Hippocampal formation (tissue), 2 donors: ENCODE data around the gene BNIP3.

Source experiments
- DNase-seq, 2 donors: peaks; one replicate each; lab custom pipeline; 2025; lab: John Stamatoyannopoulos, UW

The BNIP3 gene

GRCh38 chr10:131981429-131982184, at the start of gene BNIP3:
Gene BNIP3 (minus strand): TSS chr10:131981923. CDS start chr10:131981806, 117 bp downstream.
- DNase-seq: peak; percentile 65 to 88

- DNase-seq: no peak
These were observed 49.3 kb upstream of the BNIP3 start for GRCh38 chr10:132030898-132031463.

GRCh38 chr10:132028706-132029105, 47.0 kb upstream of the BNIP3 start:
- no peak for DNase-seq

GRCh38 chr10:132027423-132027983, 45.8 kb upstream of the BNIP3 start:
- no peak for DNase-seq

GRCh38 chr10:132023092-132023811, 41.5 kb upstream of the BNIP3 start:
- peak; percentile 41 to 74 for DNase-seq

GRCh38 chr10:132022241-132022640, 40.5 kb upstream of the BNIP3 start:
- DNase-seq: no peak

GRCh38 chr10:132021504-132022143, 39.9 kb upstream of the BNIP3 start:
- DNase-seq: no peak

GRCh38 chr10:132021046-132021445, 39.3 kb upstream of the BNIP3 start:
- no peak for DNase-seq

- no peak for DNase-seq
These were observed 38.7 kb upstream of the BNIP3 start for GRCh38 chr10:132020456-132020855.

- DNase-seq: no peak
These were observed 37.6 kb upstream of the BNIP3 start for GRCh38 chr10:132019366-132019765.

- DNase-seq: no peak
These were observed 36.7 kb upstream of the BNIP3 start for GRCh38 chr10:132018446-132018845.

GRCh38 chr10:132016514-132016913, 34.8 kb upstream of the BNIP3 start:
- DNase-seq: no peak

GRCh38 chr10:132011445-132011844, 29.7 kb upstream of the BNIP3 start:
- DNase-seq: no peak

GRCh38 chr10:132011024-132011423, 29.3 kb upstream of the BNIP3 start:
- no peak for DNase-seq

- DNase-seq: no peak
These were observed 28.8 kb upstream of the BNIP3 start for GRCh38 chr10:132010483-132010882.

- no peak for DNase-seq
These were observed 27.9 kb upstream of the BNIP3 start for GRCh38 chr10:132009575-132009974.

GRCh38 chr10:132007681-132008080, 26.0 kb upstream of the BNIP3 start:
- no peak for DNase-seq

GRCh38 chr10:132006966-132007365, 25.2 kb upstream of the BNIP3 start:
- DNase-seq: no peak

- DNase-seq: no peak
These were observed 23.4 kb upstream of the BNIP3 start for GRCh38 chr10:132005147-132005546.

- no peak for DNase-seq
These were observed 22.3 kb upstream of the BNIP3 start for GRCh38 chr10:132004052-132004451.

GRCh38 chr10:132003282-132003924, 21.7 kb upstream of the BNIP3 start:
- DNase-seq: no peak

- no peak for DNase-seq
These were observed 20.3 kb upstream of the BNIP3 start for GRCh38 chr10:132002004-132002403.
